Thyroid gland (tissue), 4 donors: ENCODE data around the gene OXLD1. TPM values are rescaled to one million over a fixed set of nuclear protein-coding genes. Genes with fewer than 3 reads are reported as not detected.

Experiments used
- DNase-seq, 2 donors: peaks; one replicate each; pipeline ENCODE4 v3.0.0-alpha.2; 2019
- H3K27ac ChIP-seq, 3 donors: fragments of 200-600 bp; sonication (generic); 1 replicate in 2 of 3; 2 replicates in 1 of 3; pipeline ENCODE4 v1.5.1; 2016 to 2019; ENCODE audit warnings: mild to moderate bottlenecking in 1 of 3, moderate library complexity in 1 of 3
- H3K27me3 ChIP-seq: fragments of 200-600 bp; sonication (generic); one replicate; pipeline ENCODE4 v1.5.1; 2019
- H3K36me3 ChIP-seq, 2 donors: fragments of 200-600 bp; sonication (generic); one replicate each; pipeline ENCODE4 v1.5.1; 2016 to 2019
- H3K4me1 ChIP-seq, 2 donors: fragments of 200-600 bp; sonication (generic); one replicate each; pipeline ENCODE4 v1.5.1; 2017 to 2019
- H3K4me3 ChIP-seq, 3 donors: fragments of 200-600 bp; sonication (generic); replicated peaks in 1 of 3; 1 replicate in 2 of 3; 2 replicates in 1 of 3; pipeline ENCODE4 v1.5.1; 2016; ENCODE audit warnings: mild to moderate bottlenecking in 1 of 3
- H3K9me3 ChIP-seq: fragments of 200-600 bp; sonication (generic); one replicate; pipeline ENCODE4 v1.5.1; 2017
- CTCF ChIP-seq, 6 experiments: fragments of 200-600 bp in 3 of 6; fragments of 450-650 bp in 3 of 6; sonication (generic) in 3 of 6; IDR thresholded peaks; one replicate each; pipeline ENCODE4 v1.5.1; 2016 to 2019; ENCODE audit warnings: antibody characterized with exemption in 6 of 6, mild to moderate bottlenecking in 2 of 6, inconsistent platforms in 1 of 6, moderate library complexity in 1 of 6
- POLR2A ChIP-seq, 2 donors: fragments of 450-650 bp; IDR thresholded peaks; one replicate each; pipeline ENCODE4 v1.6.1; 2017; ENCODE audit warnings: antibody characterized with exemption in 2 of 2, mild to moderate bottlenecking in 2 of 2, moderate library complexity in 1 of 2
- WGBS, 2 donors: methylation state at CpG; one replicate each; pipeline ENCODE4 v1.1.5; 2017; 5-methylcytosine and 5-hydroxymethylcytosine counted together
- intact Hi-C: fragments of 100-400 bp; cut with DNase I; formaldehyde crosslinking; loops from one replicate; pipeline ENCODE4 v1.15.1; 2023
- total RNA-seq, 4 donors: library from RNA; depleted of rRNA; stranded (reverse); fragments of >200 nt; gene quantifications; one replicate each; pipeline ENCODE4 v1.2.3, GENCODE V29; 2016

OXLD1 gene
- total RNA-seq, 4 donors from 2014 or later, result 20.5 to 46.3 (median 34.2) TPM

- no peaks in the 10 kb centered on the region for H3K27me3 ChIP-seq
- intact Hi-C loops, result no loop called here
- DNase-seq, result no peak
- no peaks in the 10 kb centered on the region for H3K9me3 ChIP-seq
- no peak overlapping the region for H3K27ac ChIP-seq
- H3K4me1 ChIP-seq, result no peaks in the 10 kb centered on the region
- TF ChIP-seq POLR2A (IDR thresholded peaks at IDR 0.05) (no peak), CTCF (IDR thresholded peaks at IDR 0.05) (no peak)
- WGBS, 2 donors, result 86 to 91% methylated on average over 17 to 18 of the region's 18 CpGs
- H3K4me3 ChIP-seq, result no peak overlapping the region
- H3K36me3 ChIP-seq, result peaks cover 15 to 26% of the 10 kb centered on the region in 2 donors
Observed at GRCh38 chr17:81673561-81674258, 7.3 kb upstream of the OXLD1 start.

- H3K27me3 ChIP-seq, result no peaks in the 10 kb centered on the region
- WGBS, 2 donors, result 89 to 93% methylated on average over 8 to 11 of the region's 16 CpGs
- TF ChIP-seq POLR2A (IDR thresholded peaks at IDR 0.05) (no peak), CTCF (IDR thresholded peaks at IDR 0.05) (no peak)
- H3K27ac ChIP-seq, result no peak overlapping the region
- H3K9me3 ChIP-seq, result no peaks in the 10 kb centered on the region
- no peak overlapping the region for H3K4me3 ChIP-seq
- no peak for DNase-seq
- intact Hi-C loops, result no loop called here
- peaks cover 0 to 5% of the 10 kb centered on the region in 2 donors for H3K4me1 ChIP-seq
- peaks cover 15 to 26% of the 10 kb centered on the region in 2 donors for H3K36me3 ChIP-seq
Observed at GRCh38 chr17:81672954-81673353, 6.5 kb upstream of the OXLD1 start.

GRCh38 chr17:81672504-81672903, 6.1 kb upstream of the OXLD1 start:
- TF ChIP-seq CTCF (IDR thresholded peaks at IDR 0.05) (no peak), POLR2A (IDR thresholded peaks at IDR 0.05) (no peak)
- WGBS, 2 donors, result 92 to 93% methylated on average over 17 of the region's 18 CpGs
- DNase-seq, result no peak
- no peak overlapping the region for H3K4me3 ChIP-seq
- H3K27me3 ChIP-seq, result no peaks in the 10 kb centered on the region
- intact Hi-C loops, result no loop called here
- peaks cover 15 to 26% of the 10 kb centered on the region in 2 donors for H3K36me3 ChIP-seq
- peaks cover 0 to 10% of the 10 kb centered on the region in 2 donors for H3K4me1 ChIP-seq
- no peaks in the 10 kb centered on the region for H3K9me3 ChIP-seq
- H3K27ac ChIP-seq, result no peak overlapping the region

DNA sequence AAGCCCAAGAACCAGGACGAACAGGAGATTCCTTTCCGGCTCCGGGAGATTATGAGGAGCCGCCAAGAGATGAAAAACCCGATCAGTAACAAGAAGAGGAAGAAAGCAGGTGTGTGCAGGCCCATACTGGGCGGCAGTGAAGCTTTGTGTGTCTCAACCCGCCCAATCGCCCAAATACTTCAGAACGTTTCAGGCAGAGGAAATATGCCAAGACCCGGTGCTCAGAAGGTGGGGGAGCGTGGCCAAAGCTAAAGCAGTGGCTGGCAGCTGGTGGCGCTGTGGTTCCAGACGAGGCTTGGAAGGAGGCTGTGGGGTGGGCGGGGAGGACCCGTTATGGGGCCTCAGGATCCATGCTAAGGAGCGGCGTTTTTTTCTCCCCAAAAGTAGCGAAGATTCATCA, 1.3 kb upstream of the OXLD1 start:
- no peak overlapping the region for H3K27ac ChIP-seq
- no peak for TF ChIP-seq POLR2A (IDR thresholded peaks at IDR 0.05)
- no peak for TF ChIP-seq CTCF (IDR thresholded peaks at IDR 0.05)
- no peaks in the 10 kb centered on the region for H3K27me3 ChIP-seq
- no peaks in the 10 kb centered on the region for H3K9me3 ChIP-seq
- 82 to 86% methylated on average over 18 of the region's 18 CpGs for WGBS, 2 donors
- H3K4me3 ChIP-seq, result no peak overlapping the region
- intact Hi-C loops, result no loop called here
- no peak for DNase-seq
- H3K4me1 ChIP-seq, result peaks cover 16 to 23% of the 10 kb centered on the region in 2 donors
- peaks cover 12 to 16% of the 10 kb centered on the region in 2 donors for H3K36me3 ChIP-seq

DNA sequence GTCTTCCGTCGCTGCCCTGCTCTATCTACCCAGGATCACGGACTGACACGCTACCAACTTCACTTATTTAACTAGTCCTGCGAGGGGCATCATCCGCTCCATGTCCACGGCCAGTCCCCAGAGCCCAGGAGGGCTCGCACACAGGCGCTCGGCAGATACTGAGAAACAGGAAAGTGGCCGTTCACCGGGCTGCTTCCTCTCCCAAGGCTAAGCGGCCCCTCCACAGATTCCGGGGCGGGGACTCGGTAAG, 388 bp downstream of the OXLD1 start:
- Histone ChIP-seq H3K4me1 (peaks cover 16 to 23% of the 10 kb centered on the region in 2 donors), H3K27me3 (no peaks in the 10 kb centered on the region), H3K36me3 (no peaks in the 10 kb centered on the region), H3K4me3 (peak overlapping the region; percentile 55 to 100 (median 99)), H3K9me3 (no peaks in the 10 kb centered on the region), H3K27ac (peak overlapping the region; percentile 42 to 78 (median 54))
- TF ChIP-seq POLR2A (IDR thresholded peaks at IDR 0.05) (no peak), CTCF (IDR thresholded peaks at IDR 0.05) (no peak)
- WGBS, 2 donors, result 0% methylated on average over 6 to 12 of the region's 16 CpGs
- DNase-seq, result peak in 1 of 2 donors; percentile 8
- intact Hi-C loops, result no loop called here
